Muscle of leg (tissue), 11 donors: ENCODE results near the gene HNRNPM. TPM values are rescaled to one million over a fixed set of nuclear protein-coding genes. Genes with fewer than 3 reads are reported as not detected.
A peak's percentile ranks its signal among the peaks of the same experiment; 100 is the strongest.
"Not testable (repeated sequence)": the region's sequence is repeated elsewhere in the genome, so short reads cannot be mapped to it uniquely, and the experiment has no call there.

Source experiments
- DNase-seq: peaks from one replicate; pipeline ENCODE4 v3.0.0; 2013
- H3K27ac ChIP-seq: one replicate; pipeline ENCODE4 v1.5.1; 2013; ENCODE audit warnings: mild to moderate bottlenecking, low read length, control low read depth
- H3K27me3 ChIP-seq: one replicate; pipeline ENCODE4 v1.6.1; 2013; ENCODE audit warnings: low read length; ENCODE audit not compliant: control insufficient read depth, insufficient read depth
- H3K36me3 ChIP-seq: one replicate; pipeline ENCODE4 v1.6.1; 2013; ENCODE audit warnings: low read length; ENCODE audit not compliant: control insufficient read depth, insufficient read depth
- H3K4me1 ChIP-seq: one replicate; pipeline ENCODE4 v1.6.1; 2013; ENCODE audit warnings: low read length; ENCODE audit not compliant: control insufficient read depth, insufficient read depth
- H3K4me3 ChIP-seq: one replicate; pipeline ENCODE4 v1.5.1; 2013; ENCODE audit warnings: low read length, control low read depth
- H3K9me3 ChIP-seq: replicated peaks from 2 replicates; pipeline ENCODE4 v1.6.1; 2013; ENCODE audit warnings: low read depth, low read length; ENCODE audit not compliant: control insufficient read depth
- WGBS: methylation state at CpG from one replicate; pipeline ENCODE4 v1.1.5; 2013; ENCODE audit warnings: missing lambda C conversion rate; ENCODE audit not compliant: insufficient coverage; 5-methylcytosine and 5-hydroxymethylcytosine counted together
- polyA plus RNA-seq, 8 donors: library from polyadenylated mRNA; unstranded; fragments of 120-200 nt; gene quantifications; one replicate each; pipeline versions ENCODE4 v1.2.1 to v1.2.3, GENCODE V29; 2013; ENCODE audit warnings: inconsistent platforms in 1 of 8, low replicate concordance in 1 of 8; ENCODE audit not compliant: insufficient read length in 8 of 8, insufficient read depth in 1 of 8
- total RNA-seq: library from RNA; stranded (reverse); fragments of 120-200 nt; gene quantifications from one replicate; pipeline ENCODE4 v1.2.4, GENCODE V29; 2013

The HNRNPM gene
- total and polyA plus RNA-seq, 9 donors: 43.2 to 262 (median 217) TPM

DNA sequence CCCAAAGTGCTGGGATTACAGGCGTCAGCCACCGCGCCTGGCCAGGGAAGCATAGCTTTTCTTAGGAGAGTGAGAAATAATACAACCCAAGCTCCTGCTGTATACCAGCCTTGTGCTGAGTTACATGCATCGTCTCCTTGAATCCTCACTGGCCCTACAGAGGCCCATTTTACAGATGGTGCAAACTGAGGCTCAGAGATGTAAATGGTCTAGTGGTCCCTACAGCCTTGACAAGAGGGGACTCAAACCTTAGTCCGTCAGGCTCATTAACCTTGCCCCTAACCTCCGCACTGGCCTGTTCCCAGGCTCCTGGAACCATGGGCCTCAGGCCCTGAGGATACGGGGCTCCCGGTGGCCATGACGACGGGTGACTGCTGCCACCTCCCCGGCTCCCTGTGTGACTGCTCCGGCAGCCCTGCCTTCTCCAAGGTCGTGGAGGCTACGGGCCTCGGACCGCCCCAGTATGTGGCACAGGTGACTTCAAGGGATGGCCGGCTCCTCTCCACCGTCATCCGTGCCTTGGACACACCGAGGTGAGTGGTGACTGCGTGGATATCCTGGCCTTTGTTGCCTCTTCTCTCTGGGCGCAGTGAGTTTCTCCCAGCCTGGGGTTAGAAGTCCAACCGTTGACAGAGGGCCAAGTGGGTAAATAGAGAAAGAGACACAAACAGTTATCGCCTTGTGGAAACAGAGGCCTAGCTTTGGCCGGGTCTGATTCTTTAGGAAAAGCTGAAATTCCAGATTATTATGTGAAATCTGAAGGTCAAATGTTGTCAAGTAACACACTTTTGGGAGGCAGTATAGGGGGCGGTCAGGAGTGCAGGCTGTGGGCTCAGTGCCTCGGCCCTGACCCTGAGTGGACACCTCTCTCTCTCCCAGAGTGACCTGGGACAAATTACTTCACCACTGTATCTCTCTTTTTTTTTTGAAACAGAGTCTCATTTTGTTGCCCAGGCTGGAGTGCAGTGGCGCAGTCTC is 23.0 kb upstream of the HNRNPM start:
- no peak for DNase-seq
- 89% methylated on average over 24 of the region's 28 CpGs for WGBS
- no peaks in the 10 kb centered on the region for H3K9me3 ChIP-seq
- no peaks in the 10 kb centered on the region for H3K27me3 ChIP-seq
- H3K4me1 ChIP-seq: peaks cover 23% of the 10 kb centered on the region
- no peak overlapping the region for H3K27ac ChIP-seq
- H3K36me3 ChIP-seq: peaks cover 3% of the 10 kb centered on the region
- no peak overlapping the region for H3K4me3 ChIP-seq

DNA sequence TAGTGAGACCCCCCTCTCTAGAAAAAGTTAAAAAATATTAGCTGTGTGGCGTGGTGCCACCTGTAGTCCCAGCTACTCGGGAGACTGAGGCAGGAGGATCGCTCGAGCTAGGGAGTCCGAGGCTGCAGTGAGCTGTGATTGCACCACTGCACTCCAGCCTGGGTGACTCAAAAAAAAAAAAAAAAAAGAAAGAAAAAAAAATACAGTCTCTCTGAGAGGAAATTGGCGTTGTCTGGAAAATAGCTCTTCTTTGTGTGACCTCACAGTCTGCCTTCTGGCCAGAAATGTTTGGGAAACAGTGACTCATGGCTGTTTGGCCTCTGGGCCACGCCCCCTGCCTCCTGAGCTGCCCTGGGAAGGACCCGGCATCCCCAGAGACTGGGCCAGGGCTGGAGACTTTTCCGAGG is 21.0 kb upstream of the HNRNPM start:
- Histone ChIP-seq H3K36me3 (peaks cover 6% of the 10 kb centered on the region), H3K4me1 (peaks cover 17% of the 10 kb centered on the region), H3K4me3 (no peak overlapping the region), H3K27ac (peak overlapping the region; percentile 89), H3K27me3 (no peaks in the 10 kb centered on the region), H3K9me3 (no peaks in the 10 kb centered on the region)
- DNase-seq: peak; percentile 99
- 3% methylated on average over 3 of the region's 9 CpGs for WGBS

DNA sequence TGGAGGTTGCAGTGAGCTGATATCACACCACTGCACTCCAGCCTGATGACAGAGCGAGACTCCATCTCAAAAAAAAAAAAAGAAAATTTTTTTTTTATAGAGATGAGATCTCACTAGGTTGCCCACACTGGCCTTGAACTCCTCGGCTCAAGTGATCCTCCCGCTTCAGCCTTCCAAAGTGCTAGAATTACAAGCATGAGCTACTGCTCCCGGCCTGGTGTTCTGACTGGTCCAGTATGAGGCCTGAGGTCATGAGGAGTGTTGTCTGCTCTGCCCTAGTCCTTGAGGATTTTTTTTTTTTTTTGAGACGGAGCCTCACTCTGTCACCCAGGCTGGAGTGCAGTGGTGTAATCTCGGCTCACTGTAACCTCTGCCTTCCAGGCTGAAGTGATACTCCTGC is 19.4 kb upstream of the HNRNPM start:
- DNase-seq, H3K36me3 ChIP-seq, H3K9me3 ChIP-seq, H3K27ac ChIP-seq, H3K27me3 ChIP-seq, H3K4me3 ChIP-seq: not testable (repeated sequence)
- WGBS: no CpG with 5 or more reads among the region's 6 CpGs
- peaks cover 17% of the 10 kb centered on the region for H3K4me1 ChIP-seq

DNA sequence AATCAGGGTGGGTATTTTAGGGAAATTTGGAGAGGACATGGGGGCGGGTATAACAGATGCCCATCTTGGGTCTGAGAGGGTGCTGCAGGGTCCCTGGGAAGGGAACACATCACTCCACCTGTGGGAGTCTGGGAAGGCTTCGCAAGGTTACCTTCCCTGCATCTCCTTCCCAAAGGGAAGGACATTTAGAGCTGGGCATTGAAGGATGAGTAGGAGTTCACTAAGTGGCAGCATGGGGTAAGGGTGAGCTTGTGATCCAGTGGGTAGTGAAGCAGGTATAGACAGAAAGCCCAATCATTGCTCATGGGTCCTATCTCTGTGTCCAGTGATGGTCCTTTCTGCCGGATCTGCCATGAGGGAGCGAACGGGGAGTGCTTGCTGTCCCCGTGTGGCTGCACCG is 18.5 kb upstream of the HNRNPM start:
- H3K9me3 ChIP-seq: no peaks in the 10 kb centered on the region
- no peak overlapping the region for H3K4me3 ChIP-seq
- no peaks in the 10 kb centered on the region for H3K27me3 ChIP-seq
- DNase-seq: no peak
- H3K4me1 ChIP-seq: peaks cover 17% of the 10 kb centered on the region
- H3K27ac ChIP-seq: no peak overlapping the region
- peaks cover 13% of the 10 kb centered on the region for H3K36me3 ChIP-seq
- WGBS: 96% methylated on average over 4 of the region's 7 CpGs

DNA sequence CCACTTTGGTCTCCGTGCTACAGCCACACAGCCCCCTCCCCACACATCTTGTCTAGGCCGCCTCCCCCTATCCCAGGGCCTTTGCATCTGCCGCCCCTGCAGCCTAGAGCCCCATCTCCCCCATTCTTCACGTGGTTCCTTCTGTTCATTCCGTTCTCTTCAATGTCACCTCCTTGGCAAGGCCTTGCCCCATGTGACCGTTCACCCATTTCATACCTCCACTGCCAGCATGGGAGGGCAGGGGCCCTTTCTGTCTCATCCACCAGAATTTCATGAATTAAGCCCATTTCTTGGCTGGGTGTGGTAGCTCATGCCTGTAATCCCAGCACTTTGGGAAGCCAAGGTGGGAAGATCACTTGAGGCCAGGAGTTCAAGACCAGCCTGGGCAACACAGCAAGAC is 15.7 kb upstream of the HNRNPM start:
- 77% methylated on average over 3 of the region's 6 CpGs for WGBS
- H3K4me3 ChIP-seq: no peak overlapping the region
- H3K27ac ChIP-seq: no peak overlapping the region
- H3K9me3 ChIP-seq: no peaks in the 10 kb centered on the region
- peaks cover 10% of the 10 kb centered on the region for H3K36me3 ChIP-seq
- H3K4me1 ChIP-seq: peaks cover 6% of the 10 kb centered on the region
- H3K27me3 ChIP-seq: no peaks in the 10 kb centered on the region
- DNase-seq: no peak

DNA sequence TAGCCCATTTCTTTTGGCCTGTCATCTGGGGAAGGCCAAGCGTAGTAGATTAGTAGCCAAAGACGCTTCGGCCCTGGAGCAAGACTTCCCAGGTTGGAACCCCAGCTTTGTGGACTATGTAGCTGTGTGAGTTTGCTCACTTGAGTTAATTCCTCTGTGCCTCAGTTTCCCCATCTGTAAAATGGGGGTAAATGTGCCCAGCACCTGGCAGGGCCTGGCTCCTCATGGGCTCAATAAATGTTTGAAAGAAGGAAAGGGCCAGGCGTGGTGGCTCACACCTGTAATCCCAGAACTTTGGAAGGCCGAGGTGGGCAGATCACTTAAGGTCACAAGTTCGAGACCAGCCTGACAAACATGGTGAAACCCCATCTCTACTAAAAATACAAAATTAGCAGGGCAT is 14.9 kb upstream of the HNRNPM start:
- no peaks in the 10 kb centered on the region for H3K27me3 ChIP-seq
- no peaks in the 10 kb centered on the region for H3K4me1 ChIP-seq
- no peaks in the 10 kb centered on the region for H3K9me3 ChIP-seq
- WGBS: 82% methylated on average over 2 of the region's 6 CpGs
- H3K27ac ChIP-seq: no peak overlapping the region
- no peak for DNase-seq
- H3K36me3 ChIP-seq: peaks cover 10% of the 10 kb centered on the region
- no peak overlapping the region for H3K4me3 ChIP-seq

DNA sequence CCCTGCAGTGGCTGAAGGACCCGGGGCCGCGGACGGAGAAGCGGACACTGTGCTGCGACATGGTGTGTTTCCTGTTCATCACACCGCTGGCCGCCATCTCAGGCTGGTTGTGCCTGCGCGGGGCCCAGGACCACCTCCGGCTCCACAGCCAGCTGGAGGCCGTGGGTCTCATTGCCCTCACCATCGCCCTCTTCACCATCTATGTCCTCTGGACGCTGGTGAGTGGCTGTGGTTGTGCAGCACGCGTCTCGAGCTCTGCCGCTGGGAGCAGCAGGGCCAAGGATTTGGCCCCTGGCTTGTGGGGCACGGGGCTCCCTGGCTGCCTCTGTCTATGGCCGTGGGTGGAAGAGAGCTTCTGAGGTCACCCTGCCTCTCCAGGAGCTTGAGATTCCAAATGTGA is 14.1 kb upstream of the HNRNPM start:
- H3K36me3 ChIP-seq: peaks cover 10% of the 10 kb centered on the region
- no peak for DNase-seq
- 83% methylated on average over 11 of the region's 20 CpGs for WGBS
- no peak overlapping the region for H3K27ac ChIP-seq
- no peaks in the 10 kb centered on the region for H3K4me1 ChIP-seq
- no peak overlapping the region for H3K4me3 ChIP-seq
- H3K27me3 ChIP-seq: no peaks in the 10 kb centered on the region
- no peaks in the 10 kb centered on the region for H3K9me3 ChIP-seq

DNA sequence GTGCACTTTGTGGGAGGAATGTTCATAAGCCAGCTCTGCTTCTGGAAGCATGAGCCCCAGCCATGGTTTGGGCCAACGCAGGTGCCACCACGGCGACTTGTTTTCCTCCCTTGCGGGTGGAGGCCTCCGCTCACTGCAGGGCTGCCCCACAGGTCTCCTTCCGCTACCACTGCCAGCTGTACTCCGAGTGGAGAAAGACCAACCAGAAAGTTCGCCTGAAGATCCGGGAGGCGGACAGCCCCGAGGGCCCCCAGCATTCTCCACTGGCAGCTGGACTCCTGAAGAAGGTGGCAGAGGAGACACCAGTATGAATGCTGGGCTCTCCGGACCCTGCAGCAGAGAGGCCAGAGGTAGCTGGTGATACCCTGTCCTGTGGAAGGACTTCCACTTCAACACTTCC is 6.5 kb upstream of the HNRNPM start:
- H3K4me3 ChIP-seq: no peak overlapping the region
- no peak for DNase-seq
- H3K4me1 ChIP-seq: no peaks in the 10 kb centered on the region
- no peak overlapping the region for H3K27ac ChIP-seq
- H3K27me3 ChIP-seq: no peaks in the 10 kb centered on the region
- no peaks in the 10 kb centered on the region for H3K9me3 ChIP-seq
- H3K36me3 ChIP-seq: peaks cover 6% of the 10 kb centered on the region
- WGBS: 94% methylated on average over 10 of the region's 12 CpGs

DNA sequence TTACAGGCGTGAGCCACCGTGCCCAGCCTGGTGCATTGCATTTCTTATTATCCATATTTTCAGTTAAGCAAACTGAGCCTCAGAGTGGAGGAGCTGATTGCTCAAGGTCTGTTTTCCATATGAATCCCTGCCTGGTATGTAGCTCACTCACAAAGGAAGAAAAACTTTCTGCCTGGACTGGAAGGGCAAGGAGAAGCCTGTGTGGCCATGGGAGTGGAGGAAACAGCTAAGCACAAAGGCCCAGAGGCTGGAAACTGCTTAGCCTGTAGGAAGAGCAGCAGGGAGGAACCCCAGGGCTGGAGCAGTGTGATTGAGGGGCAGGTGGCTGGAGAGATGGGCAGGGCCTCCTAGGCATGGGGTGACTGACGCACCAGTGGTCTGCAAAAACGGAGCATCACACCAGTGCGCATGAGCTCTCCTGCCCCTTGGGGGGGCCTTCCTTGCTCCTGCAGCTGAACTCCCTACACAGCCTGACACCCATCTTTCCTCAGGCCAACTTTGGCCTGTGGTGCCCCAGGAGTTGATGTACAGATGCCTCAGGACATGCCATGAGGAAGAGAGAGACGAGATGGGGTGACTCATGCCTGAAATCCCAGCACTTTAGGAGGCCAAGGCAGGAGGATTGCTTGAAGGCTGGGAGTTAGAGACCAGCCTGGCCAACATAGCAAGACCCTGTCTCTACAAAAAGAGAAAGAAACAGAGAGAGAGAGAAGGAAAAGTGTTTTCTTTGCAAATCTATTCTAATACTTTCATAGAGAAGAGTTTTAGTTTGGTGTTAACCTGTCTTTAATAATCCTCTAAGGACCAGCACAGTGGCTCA is 2.8 kb upstream of the HNRNPM start:
- WGBS: 85% methylated on average over 5 of the region's 6 CpGs
- Histone ChIP-seq H3K9me3 (no peaks in the 10 kb centered on the region), H3K27ac (no peak overlapping the region)

DNA sequence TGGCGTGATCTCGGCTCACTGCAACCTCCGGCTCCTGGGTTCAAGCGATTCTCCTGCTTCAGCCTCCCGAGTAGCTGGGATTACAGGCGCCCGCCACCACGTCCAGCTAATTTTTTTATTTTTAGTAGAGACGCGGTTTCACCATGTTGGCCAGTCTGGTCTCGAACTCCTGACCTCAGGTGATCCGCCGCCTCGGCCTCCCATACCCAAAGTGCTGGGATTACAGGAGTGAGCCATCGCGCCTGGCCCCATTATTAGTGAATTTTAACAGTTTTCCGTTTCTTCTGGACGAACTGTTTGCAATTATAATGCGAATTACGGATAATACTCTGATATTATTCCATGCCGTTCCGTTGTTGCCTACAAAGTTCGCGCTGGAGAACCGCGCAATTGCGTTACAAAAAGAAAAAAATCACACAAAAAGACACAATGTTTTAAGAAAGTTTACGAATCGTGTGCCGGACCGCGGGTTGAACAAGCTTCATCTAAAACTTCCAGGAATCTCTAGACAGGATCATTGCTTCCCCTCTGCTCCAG is 567 bp upstream of the HNRNPM start:
- Histone ChIP-seq H3K4me1 (peaks cover 19% of the 10 kb centered on the region), H3K36me3 (peaks cover 11% of the 10 kb centered on the region), H3K4me3 (peak overlapping the region; percentile 69), H3K27ac (peak overlapping the region; percentile 96)
- DNase-seq, H3K9me3 ChIP-seq, H3K27me3 ChIP-seq: not testable (repeated sequence)
- 32% methylated on average over 18 of the region's 32 CpGs for WGBS

More for the DNA sequence above, 2.8 kb upstream of the HNRNPM start:
- H3K36me3 ChIP-seq: peaks cover 9% of the 10 kb centered on the region
- H3K4me3 ChIP-seq: no peak overlapping the region
- H3K27me3 ChIP-seq: no peaks in the 10 kb centered on the region
- peaks cover 11% of the 10 kb centered on the region for H3K4me1 ChIP-seq
- no peak for DNase-seq
